Caki2 (cell line): ENCODE results near the gene RIMKLA. TPM values are rescaled to one million over a fixed set of nuclear protein-coding genes. Genes with fewer than 3 reads are reported as not detected.
A peak's percentile ranks its signal among the peaks of the same experiment; 100 is the strongest.

Experiments
- DNase-seq: peaks from one replicate; pipeline ENCODE4 v3.0.0-alpha.2; 2015; ENCODE audit warnings: low read depth
- in situ Hi-C: cut with HindIII; loops from 2 replicates; pipeline ENCODE4 v1.10.0; 2016; ENCODE audit warnings: low sequenced_read_pairs, low pct_unique_long_range_greater_than_20kb, mixed read lengths
- total RNA-seq: library from RNA; depleted of rRNA; stranded (reverse); fragments of >200 nt; shearing (Covaris generic); gene quantifications from 2 replicates; pipeline ENCODE4 v1.2.3, GENCODE V29; 2014; ENCODE audit warnings: low replicate concordance; rRNA removed

RIMKLA gene
- total RNA-seq, 1 experiment from 2014 or later, result 7.8 TPM

GRCh38 chr1:42456754-42457089, 76.1 kb downstream of the RIMKLA start:
- in situ Hi-C loops, result no loop called here
- no peak for DNase-seq

GRCh38 chr1:42461196-42461595, 80.6 kb downstream of the RIMKLA start:
- in situ Hi-C loops, result no loop called here
- DNase-seq, result no peak

- in situ Hi-C loops, result no loop called here
- peak; percentile 96 for DNase-seq
Measured at GRCh38 chr1:42462828-42463763, 82.5 kb downstream of the RIMKLA start, which contains the start of gene CCDC30. CCDC30 (plus strand) TSS chr1:42463286; CDS start chr1:42480552, 17,266 bp downstream.

GRCh38 chr1:42463921-42464320, 83.3 kb downstream of the RIMKLA start:
- in situ Hi-C loops, result no loop called here
- DNase-seq, result no peak

GRCh38 chr1:42466030-42466429, 85.4 kb downstream of the RIMKLA start:
- DNase-seq, result no peak
- in situ Hi-C loops, result no loop called here

- in situ Hi-C loops, result no loop called here
- DNase-seq, result no peak
Measured at GRCh38 chr1:42469727-42470126, 89.1 kb downstream of the RIMKLA start.

Other genes starting within 250 kb of the RIMKLA start
- gene GUCA2B, start 227.4 kb upstream of the RIMKLA start, total RNA-seq, result not detected in 2 replicates
- gene GUCA2A, start 216.0 kb upstream of the RIMKLA start, total RNA-seq, result not detected in 2 replicates
- 17.0 and 22.6 TPM in 2 replicates for gene FOXJ3, start 45.6 kb upstream of the RIMKLA start, total RNA-seq
- gene ZMYND12, start 75.2 kb downstream of the RIMKLA start, total RNA-seq, result 0.68 TPM in 1 of 2 replicates, not detected in the other
- 78.7 and 101 TPM in 2 replicates for gene PPCS, start 75.8 kb downstream of the RIMKLA start, total RNA-seq
- gene CCDC30, start 82.5 kb downstream of the RIMKLA start, total RNA-seq, result 0.17 and 2.6 TPM in 2 replicates